ENCODE results near the gene CHRD.
"Not testable (repeated sequence)": the region's sequence is repeated elsewhere in the genome, so short reads cannot be mapped to it uniquely, and the experiment has no call there.

CHRD gene

GRCh38 chr3:184428561-184429175 lies 48.8 kb downstream of the CHRD start:
- DNase-seq, result no peak

- no peak for DNase-seq
These were observed 49.9 kb downstream of the CHRD start for GRCh38 chr3:184429786-184430185.

GRCh38 chr3:184430940-184431339 lies 51.1 kb downstream of the CHRD start:
- no peak for DNase-seq

- DNase-seq, result not testable (repeated sequence)
These were observed 53.3 kb downstream of the CHRD start for GRCh38 chr3:184433178-184433577.

GRCh38 chr3:184439096-184439495 lies 59.2 kb downstream of the CHRD start:
- no peak for DNase-seq
